B cell (primary cell): Measurements from ENCODE around the gene PPP1R14D.

Experiments used
- CTCF ChIP-seq: fragments of 200-600 bp; IDR thresholded peaks from one replicate; pipeline ENCODE4 v1.8.0; 2022; ENCODE audit warnings: antibody characterized with exemption, mild to moderate bottlenecking
- EZH2 ChIP-seq: IDR thresholded peaks from 2 replicates; pipeline ENCODE4 v1.6.1; 2012; ENCODE audit warnings: borderline replicate concordance, low read depth, mild to moderate bottlenecking, moderate library complexity, low read length; ENCODE audit not compliant: insufficient read depth, poor library complexity, severe bottlenecking

GRCh38 chr15:40806672-40807027 lies 21.9 kb downstream of the PPP1R14D start:
- no peak for TF ChIP-seq CTCF
- no peak for TF ChIP-seq EZH2
